K562 (cell line): ENCODE measurements around the gene RASGRP1. TPM values are rescaled to one million over a fixed set of nuclear protein-coding genes. Genes with fewer than 3 reads are reported as not detected.

ENCODE experiments used
- ATAC-seq: fragments of 200-7000 bp; cut with Tn5 transposase; 3 replicates; pipeline ENCODE4 v1.9.1; 2020; ENCODE audit warnings: moderate library complexity
- BruUV-seq: library from RNA; stranded (reverse); fragments of 400-500 nt; replicated peaks from 2 replicates; lab custom pipeline; 2021; lab: Mats Ljungman, UMichigan
- CTCF ChIA-PET: fragments of 300-600 bp; formaldehyde crosslinking; extraction: SDS; loops from one replicate; lab custom pipeline; 2021; ENCODE audit warnings: low intra/inter-chr PET ratio; lab: Yijun Ruan, JAX
- POLR2A ChIA-PET: fragments of 300-600, 350-650 bp; sonication (Branson Sonifier 250); formaldehyde crosslinking; extraction: SDS; loops from one replicate; lab custom pipeline; 2021; ENCODE audit warnings: antibody characterized with exemption, inconsistent platforms; lab: Yijun Ruan, JAX
- DNase-seq, 4 experiments: peaks; one replicate each; pipeline versions ENCODE4 v3.0.0 to v3.0.0-alpha.2; 2011 to 2018; ENCODE audit warnings: low spot score in 3 of 4, mixed read lengths in 3 of 4; ENCODE audit errors: extremely low read depth in 1 of 4
- FAIRE-seq: peaks from 2 replicates; lab custom pipeline; 2011; peaks lifted over from hg19 to GRCh38; lab: Jason Lieb, UNC
- H2AFZ ChIP-seq: 2 replicates; pipeline ENCODE4 v1.6.0; 2011; ENCODE audit warnings: low read depth, low read length, control low read depth, inconsistent platforms
- H3K27ac ChIP-seq: fragments of 200-600 bp; 3 replicates; pipeline ENCODE4 v1.8.0; 2011; ENCODE audit warnings: low read depth, mild to moderate bottlenecking, control low read depth, inconsistent platforms, low read length, moderate library complexity, mixed read lengths; ENCODE audit errors: extremely low read depth
- H3K27me3 ChIP-seq, 2 experiments: fragments of 300-600 bp in 1 of 2; 2 replicates in 1 of 2; 3 replicates in 1 of 2; pipeline versions ENCODE4 v1.6.0 to v1.8.0; 2011; ENCODE audit warnings: inconsistent platforms in 2 of 2, low read length in 2 of 2, mild to moderate bottlenecking in 1 of 2, mixed read lengths in 1 of 2, moderate library complexity in 1 of 2; ENCODE audit not compliant: control insufficient read depth in 2 of 2, insufficient read depth in 2 of 2
- H3K36me3 ChIP-seq: fragments of 300-600 bp; 3 replicates; pipeline ENCODE4 v1.8.0; 2011; ENCODE audit warnings: mild to moderate bottlenecking, low read length, inconsistent platforms; ENCODE audit not compliant: control insufficient read depth, insufficient read depth
- H3K4me1 ChIP-seq, 2 experiments: fragments of 200-600 bp in 1 of 2; replicated peaks in 1 of 2; 2 replicates in 1 of 2; 3 replicates in 1 of 2; pipeline versions ENCODE4 v1.5.1 to v1.8.0; 2011; ENCODE audit warnings: inconsistent platforms in 2 of 2, low read length in 2 of 2, mild to moderate bottlenecking in 1 of 2, mixed read lengths in 1 of 2, moderate library complexity in 1 of 2; ENCODE audit not compliant: control insufficient read depth in 2 of 2, insufficient read depth in 2 of 2
- H3K4me2 ChIP-seq: 2 replicates; pipeline ENCODE4 v1.6.1; 2011; ENCODE audit warnings: low read length, control low read depth, inconsistent platforms, mixed read lengths; ENCODE audit not compliant: insufficient read depth
- H3K4me3 ChIP-seq: fragments of 200-600 bp; sonication (generic), shearing (Covaris generic); 2 replicates; pipeline ENCODE4 v1.5.1; 2016; ENCODE audit warnings: control low read depth, inconsistent platforms
- H3K79me2 ChIP-seq: fragments of 200-600 bp; 3 replicates; pipeline ENCODE4 v1.8.0; 2011; ENCODE audit warnings: low read length, inconsistent platforms; ENCODE audit not compliant: control insufficient read depth, insufficient read depth
- H3K9ac ChIP-seq, 2 experiments: 2 replicates each; pipeline versions ENCODE4 v1.6.0 to v1.6.1; 2011; ENCODE audit warnings: low read depth in 2 of 2, low read length in 2 of 2, control low read depth in 1 of 2, inconsistent platforms in 1 of 2, mild to moderate bottlenecking in 1 of 2, mixed read lengths in 1 of 2; ENCODE audit not compliant: insufficient read depth in 1 of 2
- H3K9me1 ChIP-seq: one replicate; pipeline ENCODE4 v1.6.0; 2011; ENCODE audit warnings: inconsistent platforms, mild to moderate bottlenecking, low read length, moderate library complexity; ENCODE audit not compliant: control insufficient read depth, insufficient read depth
- H3K9me3 ChIP-seq: replicated peaks from 2 replicates; pipeline ENCODE4 v1.5.1; 2011; ENCODE audit warnings: low read depth, low read length, inconsistent platforms; ENCODE audit not compliant: control insufficient read depth, insufficient read depth
- H4K20me1 ChIP-seq: replicated peaks from 2 replicates; pipeline ENCODE4 v1.6.1; 2011; ENCODE audit warnings: low read length, inconsistent platforms, mixed read lengths; ENCODE audit not compliant: control insufficient read depth, insufficient read depth
- ARNT ChIP-seq, 2 experiments: fragments of 450-650 bp; IDR thresholded peaks; 2 replicates each; pipeline ENCODE4 v1.6.1; 2016; ENCODE audit warnings: mild to moderate bottlenecking in 1 of 2
- CEBPB ChIP-seq: fragments of 450-650 bp; IDR thresholded peaks from 2 replicates; pipeline ENCODE4 v1.6.1; 2016; ENCODE audit warnings: missing genetic modification characterization, missing compliant biosample characterization
- ESRRB ChIP-seq: fragments of 250-450 bp; sonication (Bioruptor Pico); IDR thresholded peaks from 2 replicates; pipeline ENCODE4 v1.5.0; 2020; ENCODE audit warnings: mild to moderate bottlenecking, moderate library complexity, borderline replicate concordance
- FOXA1 ChIP-seq: fragments of 450-650 bp; IDR thresholded peaks from 2 replicates; pipeline ENCODE4 v1.6.1; 2016; ENCODE audit warnings: mild to moderate bottlenecking, borderline replicate concordance
- RAD21 ChIP-seq, 2 experiments: fragments of 250-450 bp in 1 of 2; fragments of 450-650 bp in 1 of 2; sonication (Bioruptor Pico) in 1 of 2; formaldehyde crosslinking in 1 of 2; IDR thresholded peaks in 1 of 2; conservative IDR thresholded peaks in 1 of 2; 2 replicates each; pipeline versions ENCODE4 v1.4.0 to v1.8.0; 2020 to 2022; ENCODE audit warnings: mild to moderate bottlenecking in 2 of 2, moderate library complexity in 1 of 2
- ZFP30 ChIP-seq: fragments of 250-450 bp; sonication (Bioruptor Pico); IDR thresholded peaks from 2 replicates; pipeline ENCODE4 v1.8.0; 2022; ENCODE audit warnings: moderate library complexity, mild to moderate bottlenecking, inconsistent platforms, borderline replicate concordance
- WGBS: fragments of 100-300 bp; shearing (Covaris generic); methylation state at CpG from one replicate; pipeline ENCODE4 v1.1.6; 2016; ENCODE audit warnings: low coverage, mixed read lengths; ENCODE audit not compliant: insufficient coverage; ENCODE audit errors: missing lambda C conversion rate; 5-methylcytosine and 5-hydroxymethylcytosine counted together
- in situ Hi-C: fragments of 300-500 bp; cut with MboI; formaldehyde crosslinking; loops from 4 replicates; pipeline ENCODE4 v1.15.0; 2018; ENCODE audit warnings: inconsistent platforms, mixed read lengths
- intact Hi-C: fragments of 100-400 bp; cut with micrococcal nuclease; formaldehyde crosslinking; loops from 2 replicates; pipeline ENCODE4 v1.14.2; 2022
- polyA plus RNA-seq, 8 experiments: library from polyadenylated mRNA; depleted of rRNA in 4 of 8; stranded (reverse) in 5 of 8; unstranded in 3 of 8; fragments of >200 nt; fragmentation: Nextera tagmentation in 2 of 8; fragmentation: Illumina TruSeq in 1 of 8; extraction: Ambion mirVana in 2 of 8; extraction: Trizol in 1 of 8; gene quantifications; 2 replicates each; pipeline versions ENCODE4 v1.2.1 to v1.2.3, GENCODE V29; 2011 to 2014; ENCODE audit warnings: inconsistent platforms in 1 of 8, missing spikeins in 1 of 8
- total RNA-seq, 7 experiments: library from RNA; depleted of rRNA in 6 of 7; stranded (reverse); fragments of >200 nt in 6 of 7; fragmentation: Illumina TruSeq in 2 of 7; extraction: Trizol in 2 of 7; gene quantifications; 2 replicates each; pipeline versions ENCODE4 v1.2.1 to v1.2.3, GENCODE V29; 2011 to 2021; ENCODE audit warnings: low replicate concordance in 1 of 7
- TF ChIP-seq, protein P1 (sequence below), 3 experiments: IDR thresholded peaks in 2 of 3; conservative IDR thresholded peaks in 1 of 3; 2 replicates each; pipeline ENCODE4 v1.5.1; 2011 to 2012; ENCODE audit warnings: low read length in 3 of 3, mild to moderate bottlenecking in 3 of 3, control low read depth in 2 of 3, improper control_type of control experiment in 1 of 3, inconsistent platforms in 1 of 3, low read depth in 1 of 3, mixed read lengths in 1 of 3, moderate library complexity in 1 of 3; ENCODE audit not compliant: insufficient read depth in 2 of 3
- TF ChIP-seq, protein P2 (sequence below): fragments of 150-350 bp; IDR thresholded peaks from 2 replicates; pipeline ENCODE4 v1.6.1; 2014; ENCODE audit warnings: low read depth, mild to moderate bottlenecking, low read length, borderline replicate concordance

Gene RASGRP1
- total and polyA plus RNA-seq, 9 of the 15 experiments (the other 6 are each of a cell fraction or from before 2014, with no cell fraction given), result 0.14 to 0.72 (median 0.31) TPM

DNA sequence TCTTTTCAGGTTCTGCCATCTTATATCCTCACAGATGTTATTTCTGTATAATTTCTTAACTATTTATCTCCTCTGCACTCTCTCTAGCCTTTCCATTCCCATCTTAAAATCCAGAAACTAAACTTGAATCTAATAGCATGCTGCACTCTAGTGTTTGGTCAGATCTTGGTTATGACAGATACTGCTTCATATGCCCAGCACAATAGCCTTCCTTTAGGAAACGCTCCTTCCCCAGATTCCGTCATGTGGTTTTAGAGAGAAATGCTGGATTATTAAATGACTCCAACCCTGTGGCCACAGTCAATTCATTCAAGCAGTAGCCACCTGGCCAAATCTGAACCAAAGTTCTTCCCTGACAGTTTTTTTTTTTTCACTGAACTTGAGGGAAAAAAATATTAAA is 19.4 kb downstream of the RASGRP1 start:
- in situ Hi-C loops, result no loop called here
- no peak for TF ChIP-seq CEBPB (tag)
- no peak for TF ChIP-seq ARNT (IDR thresholded peaks at IDR 0.05)
- TF ChIP-seq ZFP30 (CRISPR knock-in tag), result no peak
- 0 out of 4 replicates have a peak, but pooled peaks of 1 of the 2 experiments have one; percentile 22 for TF ChIP-seq RAD21 (CRISPR knock-in tag; conservative IDR thresholded peaks at IDR 0.05 in 1 of 2, IDR thresholded peaks at IDR 0.05 in 1 of 2)
- no peak for TF ChIP-seq ESRRB (CRISPR knock-in tag)
- TF ChIP-seq, protein P1, sequence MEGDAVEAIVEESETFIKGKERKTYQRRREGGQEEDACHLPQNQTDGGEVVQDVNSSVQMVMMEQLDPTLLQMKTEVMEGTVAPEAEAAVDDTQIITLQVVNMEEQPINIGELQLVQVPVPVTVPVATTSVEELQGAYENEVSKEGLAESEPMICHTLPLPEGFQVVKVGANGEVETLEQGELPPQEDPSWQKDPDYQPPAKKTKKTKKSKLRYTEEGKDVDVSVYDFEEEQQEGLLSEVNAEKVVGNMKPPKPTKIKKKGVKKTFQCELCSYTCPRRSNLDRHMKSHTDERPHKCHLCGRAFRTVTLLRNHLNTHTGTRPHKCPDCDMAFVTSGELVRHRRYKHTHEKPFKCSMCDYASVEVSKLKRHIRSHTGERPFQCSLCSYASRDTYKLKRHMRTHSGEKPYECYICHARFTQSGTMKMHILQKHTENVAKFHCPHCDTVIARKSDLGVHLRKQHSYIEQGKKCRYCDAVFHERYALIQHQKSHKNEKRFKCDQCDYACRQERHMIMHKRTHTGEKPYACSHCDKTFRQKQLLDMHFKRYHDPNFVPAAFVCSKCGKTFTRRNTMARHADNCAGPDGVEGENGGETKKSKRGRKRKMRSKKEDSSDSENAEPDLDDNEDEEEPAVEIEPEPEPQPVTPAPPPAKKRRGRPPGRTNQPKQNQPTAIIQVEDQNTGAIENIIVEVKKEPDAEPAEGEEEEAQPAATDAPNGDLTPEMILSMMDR (IDR thresholded peaks at IDR 0.05 in 2 of 3, conservative IDR thresholded peaks at IDR 0.05 in 1 of 3; ENCODE audit: insufficient read depth in 2 of 3, low read depth in 1 of 3, low read length in 3 of 3), result peak in 1 of 3 experiments; percentile 11; a peak in 2 of 6 replicates
- TF ChIP-seq FOXA1, result no peak
- TF ChIP-seq, protein P2, sequence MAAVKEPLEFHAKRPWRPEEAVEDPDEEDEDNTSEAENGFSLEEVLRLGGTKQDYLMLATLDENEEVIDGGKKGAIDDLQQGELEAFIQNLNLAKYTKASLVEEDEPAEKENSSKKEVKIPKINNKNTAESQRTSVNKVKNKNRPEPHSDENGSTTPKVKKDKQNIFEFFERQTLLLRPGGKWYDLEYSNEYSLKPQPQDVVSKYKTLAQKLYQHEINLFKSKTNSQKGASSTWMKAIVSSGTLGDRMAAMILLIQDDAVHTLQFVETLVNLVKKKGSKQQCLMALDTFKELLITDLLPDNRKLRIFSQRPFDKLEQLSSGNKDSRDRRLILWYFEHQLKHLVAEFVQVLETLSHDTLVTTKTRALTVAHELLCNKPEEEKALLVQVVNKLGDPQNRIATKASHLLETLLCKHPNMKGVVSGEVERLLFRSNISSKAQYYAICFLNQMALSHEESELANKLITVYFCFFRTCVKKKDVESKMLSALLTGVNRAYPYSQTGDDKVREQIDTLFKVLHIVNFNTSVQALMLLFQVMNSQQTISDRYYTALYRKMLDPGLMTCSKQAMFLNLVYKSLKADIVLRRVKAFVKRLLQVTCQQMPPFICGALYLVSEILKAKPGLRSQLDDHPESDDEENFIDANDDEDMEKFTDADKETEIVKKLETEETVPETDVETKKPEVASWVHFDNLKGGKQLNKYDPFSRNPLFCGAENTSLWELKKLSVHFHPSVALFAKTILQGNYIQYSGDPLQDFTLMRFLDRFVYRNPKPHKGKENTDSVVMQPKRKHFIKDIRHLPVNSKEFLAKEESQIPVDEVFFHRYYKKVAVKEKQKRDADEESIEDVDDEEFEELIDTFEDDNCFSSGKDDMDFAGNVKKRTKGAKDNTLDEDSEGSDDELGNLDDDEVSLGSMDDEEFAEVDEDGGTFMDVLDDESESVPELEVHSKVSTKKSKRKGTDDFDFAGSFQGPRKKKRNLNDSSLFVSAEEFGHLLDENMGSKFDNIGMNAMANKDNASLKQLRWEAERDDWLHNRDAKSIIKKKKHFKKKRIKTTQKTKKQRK, result no peak
- no TSS peak for BruUV-seq
- intact Hi-C loops, result no loop called here
- H2AFZ ChIP-seq, result no peak overlapping the region
- H3K4me2 ChIP-seq, result no peak overlapping the region
- H3K79me2 ChIP-seq, result no peaks in the 10 kb centered on the region
- no peaks in the 10 kb centered on the region for H3K36me3 ChIP-seq
- no peaks in the 10 kb centered on the region for H3K9me1 ChIP-seq
- H3K9me3 ChIP-seq, result no peaks in the 10 kb centered on the region
- no peak overlapping the region for H3K27ac ChIP-seq
- no peak overlapping the region for H3K4me3 ChIP-seq
- no peaks in the 10 kb centered on the region; a peak in 1 of 5 replicates for H3K27me3 ChIP-seq
- FAIRE-seq (no peak), ATAC-seq (no peak), DNase-seq (no peak)
- H3K9ac ChIP-seq, result no peak overlapping the region
- 21% methylated on average over 2 of the region's 2 CpGs for WGBS
- CTCF ChIA-PET, result no interaction called here
- peaks cover 0 to 5% of the 10 kb centered on the region in 2 experiments; a peak in 2 of 5 replicates for H3K4me1 ChIP-seq
- POLR2A ChIA-PET, result interaction anchor here (0.6 kb wide), 1 partner anchor 147 kb away, joined by 4 read pairs; no protein-coding TSS in a partner anchor
- H4K20me1 ChIP-seq, result no peaks in the 10 kb centered on the region
